ENCODE measurements around the gene CFAP20DC.

The CFAP20DC gene

GRCh38 chr3:59043391-59043790 is 6.4 kb downstream of the CFAP20DC start:
- CTCF ChIA-PET: interaction anchor here (0.6 to 2.2 kb wide), 2 partner anchors 10 to 15 kb away, joined by 3 to 10 read pairs; no protein-coding TSS in a partner anchor
- no peak overlapping the region for H3K4me3 ChIP-seq (ENCODE audit: low read depth, low read length)
- H3K4me1 ChIP-seq (ENCODE audit: control insufficient read depth, insufficient read depth, low read length): no peaks in the 10 kb centered on the region
- peaks cover 0 to 3% of the 10 kb centered on the region in 2 experiments; a peak in 1 of 3 replicates for H3K36me3 ChIP-seq (ENCODE audit: control insufficient read depth in 2 of 2, insufficient read depth in 1 of 2, low read length in 2 of 2)
- POLR2A ChIA-PET: no interaction called here
- H3K27ac ChIP-seq (ENCODE audit: extremely low read depth, low read depth, low read length): no peak overlapping the region
- H3K9me3 ChIP-seq (ENCODE audit: control insufficient read depth, insufficient read depth, low read depth, low read length): no peaks in the 10 kb centered on the region
- TF ChIP-seq ZBTB8A (tag by site-specific recombination; IDR thresholded peaks at IDR 0.05): no peak
- TF ChIP-seq ZNF830 (tag by site-specific recombination; IDR thresholded peaks at IDR 0.05; ENCODE audit: low read depth): no peak
- TF ChIP-seq ZNF394 (tag by site-specific recombination; IDR thresholded peaks at IDR 0.05; ENCODE audit: borderline replicate concordance): peak; percentile 15; the same call in 1 of the 2 replicates
- TF ChIP-seq ZNF24 (tag by site-specific recombination; IDR thresholded peaks at IDR 0.05): no peak

DNA sequence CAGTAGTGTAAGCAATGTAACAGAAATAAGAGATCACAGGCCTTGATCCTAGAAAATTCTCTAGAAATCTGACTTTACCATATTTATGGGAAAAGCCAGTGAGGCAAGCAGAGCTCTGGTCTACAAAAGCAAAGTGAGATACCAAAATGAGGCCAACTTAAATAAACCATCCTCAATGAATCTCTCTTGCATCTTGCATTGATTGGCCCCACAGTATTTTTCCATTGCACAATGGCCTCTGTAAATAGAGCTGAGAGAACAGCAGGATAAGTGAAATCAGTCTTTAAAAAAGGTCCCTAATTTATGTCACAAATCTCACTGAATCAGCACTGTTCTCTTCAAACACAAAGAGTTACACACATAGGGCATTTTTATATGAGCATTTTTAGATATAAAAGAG is 8.9 kb downstream of the CFAP20DC start:
- Histone ChIP-seq H3K4me3 (ENCODE audit: low read depth, low read length) (no peak overlapping the region), H3K27ac (ENCODE audit: extremely low read depth, low read depth, low read length) (no peak overlapping the region), H3K9me3 (ENCODE audit: control insufficient read depth, insufficient read depth, low read depth, low read length) (no peaks in the 10 kb centered on the region), H3K4me1 (ENCODE audit: control insufficient read depth, insufficient read depth, low read length) (no peaks in the 10 kb centered on the region), H3K36me3 (ENCODE audit: control insufficient read depth in 2 of 2, insufficient read depth in 1 of 2, low read length in 2 of 2) (peaks cover 0 to 3% of the 10 kb centered on the region in 2 experiments; a peak in 1 of 3 replicates)
- no peak for TF ChIP-seq TCF7L2 (IDR thresholded peaks at IDR 0.05; ENCODE audit: borderline replicate concordance, low read depth, low read length)
- 0 out of 2 replicates have a peak, but pooled peaks have one; percentile 36 for TF ChIP-seq ZNF664 (tag by site-specific recombination; IDR thresholded peaks at IDR 0.05)
- ChIA-PET CTCF (no interaction called here), POLR2A (no interaction called here)

DNA sequence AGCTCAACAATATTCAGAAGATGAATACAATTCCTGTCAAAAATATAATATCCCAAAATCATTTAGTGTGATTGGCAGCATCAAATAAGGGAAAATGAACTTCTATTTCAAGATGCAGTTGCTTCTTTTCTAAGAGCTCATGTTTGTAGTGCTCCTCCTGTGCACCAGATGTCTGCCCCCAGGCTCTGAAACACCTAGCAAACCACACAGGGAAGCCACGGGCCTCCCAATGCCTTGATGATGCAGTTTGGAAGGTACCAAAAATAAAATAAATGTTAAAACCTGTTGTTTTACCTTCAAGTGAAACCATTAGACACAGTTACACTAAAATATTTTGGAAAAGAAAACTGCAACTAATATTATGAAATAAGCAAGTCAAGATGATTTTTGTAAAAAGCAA is 22.2 kb downstream of the CFAP20DC start:
- ChIA-PET POLR2A (no interaction called here), CTCF (interaction anchor here (0.6 to 0.7 kb wide), 2 partner anchors 172 to 830 kb away, joined by 3 to 4 read pairs; no protein-coding TSS in a partner anchor)
- no peaks in the 10 kb centered on the region for H3K36me3 ChIP-seq (ENCODE audit: control insufficient read depth in 2 of 2, insufficient read depth in 1 of 2, low read length in 2 of 2)
- H3K27ac ChIP-seq (ENCODE audit: extremely low read depth, low read depth, low read length): no peak overlapping the region
- no peak overlapping the region for H3K4me3 ChIP-seq (ENCODE audit: low read depth, low read length)
- no peaks in the 10 kb centered on the region for H3K4me1 ChIP-seq (ENCODE audit: control insufficient read depth, insufficient read depth, low read length)
- TF ChIP-seq ZNF324 (tag by site-specific recombination; IDR thresholded peaks at IDR 0.05) (no peak), MYNN (tag by site-specific recombination; IDR thresholded peaks at IDR 0.05; ENCODE audit: borderline replicate concordance) (no peak), ZNF112 (tag by site-specific recombination; IDR thresholded peaks at IDR 0.05) (no peak), ZSCAN30 (tag by site-specific recombination; IDR thresholded peaks at IDR 0.05) (no peak), ZNF416 (tag by site-specific recombination; IDR thresholded peaks at IDR 0.05) (no peak), PRDM10 (tag by site-specific recombination; IDR thresholded peaks at IDR 0.05) (0 out of 2 replicates have a peak, but pooled peaks have one; percentile 26)
- TF ChIP-seq, protein P1, sequence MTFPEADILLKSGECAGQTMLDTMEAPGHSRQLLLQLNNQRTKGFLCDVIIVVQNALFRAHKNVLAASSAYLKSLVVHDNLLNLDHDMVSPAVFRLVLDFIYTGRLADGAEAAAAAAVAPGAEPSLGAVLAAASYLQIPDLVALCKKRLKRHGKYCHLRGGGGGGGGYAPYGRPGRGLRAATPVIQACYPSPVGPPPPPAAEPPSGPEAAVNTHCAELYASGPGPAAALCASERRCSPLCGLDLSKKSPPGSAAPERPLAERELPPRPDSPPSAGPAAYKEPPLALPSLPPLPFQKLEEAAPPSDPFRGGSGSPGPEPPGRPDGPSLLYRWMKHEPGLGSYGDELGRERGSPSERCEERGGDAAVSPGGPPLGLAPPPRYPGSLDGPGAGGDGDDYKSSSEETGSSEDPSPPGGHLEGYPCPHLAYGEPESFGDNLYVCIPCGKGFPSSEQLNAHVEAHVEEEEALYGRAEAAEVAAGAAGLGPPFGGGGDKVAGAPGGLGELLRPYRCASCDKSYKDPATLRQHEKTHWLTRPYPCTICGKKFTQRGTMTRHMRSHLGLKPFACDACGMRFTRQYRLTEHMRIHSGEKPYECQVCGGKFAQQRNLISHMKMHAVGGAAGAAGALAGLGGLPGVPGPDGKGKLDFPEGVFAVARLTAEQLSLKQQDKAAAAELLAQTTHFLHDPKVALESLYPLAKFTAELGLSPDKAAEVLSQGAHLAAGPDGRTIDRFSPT (tag by site-specific recombination; IDR thresholded peaks at IDR 0.05): no peak
- TF ChIP-seq, protein P2, sequence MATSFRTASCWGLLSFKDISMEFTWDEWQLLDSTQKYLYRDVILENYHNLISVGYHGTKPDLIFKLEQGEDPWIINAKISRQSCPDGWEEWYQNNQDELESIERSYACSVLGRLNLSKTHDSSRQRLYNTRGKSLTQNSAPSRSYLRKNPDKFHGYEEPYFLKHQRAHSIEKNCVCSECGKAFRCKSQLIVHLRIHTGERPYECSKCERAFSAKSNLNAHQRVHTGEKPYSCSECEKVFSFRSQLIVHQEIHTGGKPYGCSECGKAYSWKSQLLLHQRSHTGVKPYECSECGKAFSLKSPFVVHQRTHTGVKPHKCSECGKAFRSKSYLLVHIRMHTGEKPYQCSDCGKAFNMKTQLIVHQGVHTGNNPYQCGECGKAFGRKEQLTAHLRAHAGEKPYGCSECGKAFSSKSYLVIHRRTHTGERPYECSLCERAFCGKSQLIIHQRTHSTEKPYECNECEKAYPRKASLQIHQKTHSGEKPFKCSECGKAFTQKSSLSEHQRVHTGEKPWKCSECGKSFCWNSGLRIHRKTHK (tag by site-specific recombination; IDR thresholded peaks at IDR 0.05): no peak
- no peaks in the 10 kb centered on the region for H3K9me3 ChIP-seq (ENCODE audit: control insufficient read depth, insufficient read depth, low read depth, low read length)

All from HEK293 (cell line).